ENCODE measurements around the gene CAMSAP1.

DNA sequence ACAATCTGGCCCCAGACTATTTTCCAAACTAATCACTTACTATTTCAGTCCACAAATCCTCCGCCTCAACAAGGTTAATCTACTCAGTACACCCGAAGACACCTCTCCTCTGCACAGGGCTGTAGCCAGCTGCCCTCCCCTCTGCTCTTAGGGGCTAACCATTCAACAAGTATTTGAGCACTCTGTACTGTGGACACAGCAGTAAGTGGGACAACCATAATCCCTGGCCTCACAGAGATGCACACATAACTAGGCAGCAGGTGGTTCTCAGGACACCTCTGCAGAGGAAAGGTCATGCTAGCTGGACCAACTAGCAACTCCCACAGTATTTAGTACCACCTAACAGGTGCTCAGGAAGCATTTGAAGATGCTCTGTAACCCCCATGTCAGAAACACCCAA lies 5.5 kb downstream of the CAMSAP1 start:
- TF ChIP-seq, protein P1, sequence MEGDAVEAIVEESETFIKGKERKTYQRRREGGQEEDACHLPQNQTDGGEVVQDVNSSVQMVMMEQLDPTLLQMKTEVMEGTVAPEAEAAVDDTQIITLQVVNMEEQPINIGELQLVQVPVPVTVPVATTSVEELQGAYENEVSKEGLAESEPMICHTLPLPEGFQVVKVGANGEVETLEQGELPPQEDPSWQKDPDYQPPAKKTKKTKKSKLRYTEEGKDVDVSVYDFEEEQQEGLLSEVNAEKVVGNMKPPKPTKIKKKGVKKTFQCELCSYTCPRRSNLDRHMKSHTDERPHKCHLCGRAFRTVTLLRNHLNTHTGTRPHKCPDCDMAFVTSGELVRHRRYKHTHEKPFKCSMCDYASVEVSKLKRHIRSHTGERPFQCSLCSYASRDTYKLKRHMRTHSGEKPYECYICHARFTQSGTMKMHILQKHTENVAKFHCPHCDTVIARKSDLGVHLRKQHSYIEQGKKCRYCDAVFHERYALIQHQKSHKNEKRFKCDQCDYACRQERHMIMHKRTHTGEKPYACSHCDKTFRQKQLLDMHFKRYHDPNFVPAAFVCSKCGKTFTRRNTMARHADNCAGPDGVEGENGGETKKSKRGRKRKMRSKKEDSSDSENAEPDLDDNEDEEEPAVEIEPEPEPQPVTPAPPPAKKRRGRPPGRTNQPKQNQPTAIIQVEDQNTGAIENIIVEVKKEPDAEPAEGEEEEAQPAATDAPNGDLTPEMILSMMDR (IDR thresholded peaks at IDR 0.05) = no peak
- no peak for TF ChIP-seq EZH2 (IDR thresholded peaks at IDR 0.05; ENCODE audit: borderline replicate concordance, insufficient read depth, low read depth, low read length, poor library complexity, severe bottlenecking)
